Common myeloid progenitor, CD34-positive (primary cell): Measurements from ENCODE around the gene AGBL4.

Experiments
- CTCF ChIA-PET: fragments of 350-600 bp; sonication (Branson Sonifier 250); formaldehyde crosslinking; loops from one replicate; lab custom pipeline; 2021; ENCODE audit warnings: antibody characterized with exemption; lab: Charles Lee
- POLR2A ChIA-PET: fragments of 350-600 bp; sonication (Branson Sonifier 250); formaldehyde crosslinking; loops from one replicate; lab custom pipeline; 2021; ENCODE audit warnings: antibody characterized with exemption; lab: Charles Lee
- DNase-seq, 3 donors: peaks; one replicate each; pipeline versions ENCODE4 v3.0.0 to v3.0.0-alpha.2; 2013
- H3K27ac ChIP-seq, 2 experiments: 1 replicate in 1 of 2; 2 replicates in 1 of 2; pipeline ENCODE4 v1.7.0; 2013; ENCODE audit warnings: inconsistent platforms in 2 of 2, low read length in 2 of 2, mild to moderate bottlenecking in 2 of 2, low read depth in 1 of 2, moderate library complexity in 1 of 2; ENCODE audit not compliant: severe bottlenecking in 2 of 2, insufficient read depth in 1 of 2, poor library complexity in 1 of 2
- H3K27me3 ChIP-seq, 5 experiments: replicated peaks in 2 of 5; 1 replicate in 3 of 5; 2 replicates in 2 of 5; pipeline versions ENCODE4 v1.6.1 to v1.7.0; 2013; ENCODE audit warnings: low read length in 4 of 5, mild to moderate bottlenecking in 2 of 5, moderate library complexity in 2 of 5, inconsistent platforms in 1 of 5; ENCODE audit not compliant: insufficient read depth in 5 of 5, control insufficient read depth in 4 of 5
- H3K36me3 ChIP-seq, 4 experiments: 1 replicate in 2 of 4; 2 replicates in 2 of 4; pipeline versions ENCODE4 v1.6.1 to v1.7.0; 2013; ENCODE audit warnings: low read length in 3 of 4, control low read depth in 1 of 4, mild to moderate bottlenecking in 1 of 4; ENCODE audit not compliant: control insufficient read depth in 4 of 4, insufficient read depth in 4 of 4
- H3K4me1 ChIP-seq, 4 experiments: 1 replicate in 3 of 4; 2 replicates in 1 of 4; pipeline versions ENCODE4 v1.6.1 to v1.7.1; 2013; ENCODE audit warnings: low read length in 3 of 4, mild to moderate bottlenecking in 3 of 4, control low read depth in 1 of 4, inconsistent platforms in 1 of 4, moderate library complexity in 1 of 4; ENCODE audit not compliant: control insufficient read depth in 4 of 4, insufficient read depth in 4 of 4; ENCODE audit errors: control extremely low read depth in 1 of 4
- H3K4me3 ChIP-seq, 7 experiments: 1 replicate in 4 of 7; 2 replicates in 3 of 7; pipeline versions ENCODE4 v1.5.1 to v1.7.0; 2013; ENCODE audit warnings: mild to moderate bottlenecking in 7 of 7, low read length in 6 of 7, moderate library complexity in 6 of 7, inconsistent platforms in 2 of 7, low read depth in 2 of 7, control low read depth in 1 of 7; ENCODE audit not compliant: insufficient read depth in 4 of 7, control insufficient read depth in 1 of 7; ENCODE audit errors: extremely low read depth in 1 of 7
- H3K9me3 ChIP-seq, 5 experiments: 1 replicate in 4 of 5; 2 replicates in 1 of 5; pipeline versions ENCODE4 v1.6.1 to v1.7.1; 2013; ENCODE audit warnings: low read length in 4 of 5, mild to moderate bottlenecking in 2 of 5, inconsistent platforms in 1 of 5, low read depth in 1 of 5, moderate library complexity in 1 of 5; ENCODE audit not compliant: control insufficient read depth in 4 of 5, insufficient read depth in 2 of 5; ENCODE audit errors: control extremely low read depth in 1 of 5
- WGBS: methylation state at CpG from one replicate; pipeline ENCODE4 v1.1.5; 2013; ENCODE audit not compliant: insufficient coverage; 5-methylcytosine and 5-hydroxymethylcytosine counted together

AGBL4 gene

DNA sequence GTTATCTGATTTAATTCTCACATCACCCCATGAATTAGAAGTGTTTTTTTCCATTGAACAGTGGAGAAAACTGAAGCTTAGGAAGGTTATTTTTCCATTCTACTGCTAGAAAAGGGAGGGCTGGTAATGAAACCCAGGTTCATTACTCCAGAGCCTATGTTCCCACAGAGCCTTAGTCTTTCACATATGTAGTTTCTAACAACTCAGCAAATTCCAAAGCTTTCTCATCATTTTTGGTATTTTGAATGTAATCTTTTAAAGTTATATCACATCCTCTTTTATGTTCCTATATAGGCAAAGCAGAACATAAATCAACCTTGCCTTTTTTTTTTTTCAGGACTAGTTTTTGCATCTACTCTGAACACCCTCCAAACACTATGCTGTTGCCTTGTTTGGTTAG is 1115.1 kb downstream of the AGBL4 start:
- no peaks in the 10 kb centered on the region for H3K9me3 ChIP-seq
- DNase-seq = no peak
- H3K27me3 ChIP-seq = peaks cover 0 to 6% (median 2%) of the 10 kb centered on the region in 5 experiments
- no peaks in the 10 kb centered on the region for H3K36me3 ChIP-seq
- H3K27ac ChIP-seq = no peak overlapping the region
- no peaks in the 10 kb centered on the region for H3K4me1 ChIP-seq
- ChIA-PET POLR2A (no interaction called here), CTCF (interaction anchor here (1.1 kb wide), 1 partner anchor 9 kb away, joined by 5 read pairs; no protein-coding TSS in a partner anchor)
- H3K4me3 ChIP-seq = no peak overlapping the region

- no peaks in the 10 kb centered on the region for H3K4me1 ChIP-seq
- ChIA-PET POLR2A (no interaction called here), CTCF (interaction anchor here (1.2 kb wide), 1 partner anchor 16 kb away, joined by 3 read pairs; no protein-coding TSS in a partner anchor)
- peaks cover 0 to 1% (median 0%) of the 10 kb centered on the region in 5 experiments for H3K9me3 ChIP-seq
- no peak overlapping the region for H3K4me3 ChIP-seq
- H3K36me3 ChIP-seq = no peaks in the 10 kb centered on the region
- DNase-seq = no peak
- H3K27ac ChIP-seq = no peak overlapping the region
- WGBS = 100% methylated on average over 1 of the region's 1 CpG
- H3K27me3 ChIP-seq = no peaks in the 10 kb centered on the region
These were observed 1117.0 kb downstream of the AGBL4 start for GRCh38 chr1:48906729-48907128.

DNA sequence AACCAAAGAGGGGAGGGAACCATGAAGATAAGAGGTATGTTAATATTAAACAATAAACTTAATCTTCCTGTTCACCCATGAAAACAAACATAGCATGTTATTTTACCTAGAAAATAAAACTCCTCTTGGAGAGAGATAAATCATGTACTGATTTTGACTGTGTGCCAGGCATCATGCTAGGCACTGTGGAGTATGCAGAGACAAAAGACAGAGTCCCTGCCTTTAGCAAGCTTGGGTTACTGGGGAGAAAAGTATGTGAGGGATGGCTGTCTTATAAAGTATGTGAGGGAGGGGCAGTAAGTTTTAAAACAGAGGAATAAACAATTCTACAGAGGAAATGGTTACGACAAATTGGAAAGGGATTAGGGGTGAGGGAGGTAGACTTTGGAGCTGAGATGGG is 1117.6 kb downstream of the AGBL4 start:
- Histone ChIP-seq H3K27me3 (no peaks in the 10 kb centered on the region), H3K4me1 (no peaks in the 10 kb centered on the region), H3K4me3 (no peak overlapping the region), H3K27ac (no peak overlapping the region), H3K9me3 (peaks cover 0 to 1% (median 0%) of the 10 kb centered on the region in 5 experiments), H3K36me3 (no peaks in the 10 kb centered on the region)
- POLR2A ChIA-PET = no interaction called here
- CTCF ChIA-PET = interaction anchor here (1.2 kb wide), 1 partner anchor 15 kb away, joined by 3 read pairs; no protein-coding TSS in a partner anchor
- DNase-seq = no peak
- 100% methylated on average over 1 of the region's 1 CpG for WGBS

DNA sequence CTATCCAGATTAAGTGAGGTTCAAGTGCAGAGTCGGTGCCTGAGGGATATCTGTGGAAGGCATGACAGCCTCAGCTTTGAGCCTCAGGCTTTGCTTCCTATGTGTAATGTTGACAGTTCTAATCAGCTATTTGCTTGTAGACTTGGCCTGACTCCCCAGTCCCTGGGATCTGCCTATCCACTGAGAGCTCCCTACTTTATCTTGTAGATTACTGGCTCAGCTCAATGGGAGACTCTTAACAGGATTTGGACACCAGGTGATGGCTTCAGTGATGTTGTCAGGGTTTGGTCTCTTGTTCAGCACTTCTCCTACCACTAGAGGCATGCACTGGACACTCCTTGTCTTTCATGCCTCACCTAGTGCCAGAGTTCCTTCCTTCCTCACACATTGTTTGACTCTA is 1120.5 kb downstream of the AGBL4 start:
- Histone ChIP-seq H3K36me3 (no peaks in the 10 kb centered on the region), H3K9me3 (peaks cover 0 to 1% (median 0%) of the 10 kb centered on the region in 5 experiments), H3K4me3 (no peak overlapping the region), H3K4me1 (no peaks in the 10 kb centered on the region), H3K27me3 (peaks cover 0 to 5% (median 0%) of the 10 kb centered on the region in 5 experiments), H3K27ac (no peak overlapping the region)
- 100% methylated on average over 1 of the region's 1 CpG for WGBS
- DNase-seq = no peak
- POLR2A ChIA-PET = no interaction called here
- CTCF ChIA-PET = no interaction called here

- Histone ChIP-seq H3K36me3 (no peaks in the 10 kb centered on the region), H3K4me1 (no peaks in the 10 kb centered on the region), H3K27ac (no peak overlapping the region), H3K9me3 (peaks cover 0 to 1% (median 0%) of the 10 kb centered on the region in 5 experiments), H3K27me3 (peaks cover 0 to 5% (median 2%) of the 10 kb centered on the region in 5 experiments), H3K4me3 (no peak overlapping the region)
- ChIA-PET POLR2A (no interaction called here), CTCF (no interaction called here)
- 93% methylated on average over 24 of the region's 32 CpGs for WGBS
- DNase-seq = no peak
These were observed 1124.9 kb downstream of the AGBL4 start for GRCh38 chr1:48898894-48899293.

GRCh38 chr1:48889615-48890014 is 1134.1 kb downstream of the AGBL4 start:
- POLR2A ChIA-PET = no interaction called here
- peaks cover 0 to 4% (median 0%) of the 10 kb centered on the region in 5 experiments for H3K9me3 ChIP-seq
- no peaks in the 10 kb centered on the region for H3K36me3 ChIP-seq
- no peaks in the 10 kb centered on the region for H3K27me3 ChIP-seq
- H3K27ac ChIP-seq = no peak overlapping the region
- 86% methylated on average over 3 of the region's 3 CpGs for WGBS
- no peak for DNase-seq
- CTCF ChIA-PET = no interaction called here
- H3K4me1 ChIP-seq = no peaks in the 10 kb centered on the region
- no peak overlapping the region for H3K4me3 ChIP-seq

DNA sequence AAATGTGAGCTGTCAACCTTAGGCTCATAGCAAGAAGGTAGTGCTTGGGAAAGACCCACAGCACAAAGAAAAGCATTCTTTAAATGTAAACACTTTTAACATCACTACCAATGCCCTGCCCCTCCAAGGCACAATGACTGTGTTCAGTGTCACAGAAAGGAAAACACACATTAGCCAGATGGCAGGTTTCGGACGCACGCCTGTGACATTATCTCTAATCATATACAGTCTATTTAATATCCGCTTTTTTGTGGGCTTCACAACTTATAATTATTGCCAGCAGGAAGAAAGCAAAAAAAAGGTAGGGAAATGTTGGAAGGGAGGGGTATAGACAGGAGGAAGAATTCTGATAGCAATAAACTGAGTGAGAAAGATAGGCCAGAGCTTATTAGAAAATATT is 1134.7 kb downstream of the AGBL4 start:
- no peaks in the 10 kb centered on the region for H3K27me3 ChIP-seq
- H3K4me3 ChIP-seq = no peak overlapping the region
- CTCF ChIA-PET = no interaction called here
- H3K4me1 ChIP-seq = no peaks in the 10 kb centered on the region
- DNase-seq = no peak
- peaks cover 0 to 4% (median 0%) of the 10 kb centered on the region in 5 experiments for H3K9me3 ChIP-seq
- no peak overlapping the region for H3K27ac ChIP-seq
- H3K36me3 ChIP-seq = no peaks in the 10 kb centered on the region
- WGBS = no CpG with 5 or more reads among the region's 4 CpGs
- POLR2A ChIA-PET = no interaction called here
